ENCODE results near the gene AMPH. TPM values are rescaled to one million over a fixed set of nuclear protein-coding genes. Genes with fewer than 3 reads are reported as not detected.

The AMPH gene
- 10.7 TPM for total RNA-seq

GRCh38 chr7:38630720-38631673 is at the start of gene AMPH:
Gene AMPH (minus strand): TSS chr7:38631373. CDS start chr7:38631351, 22 bp downstream.
- DNase-seq = peak; percentile 81

DNA sequence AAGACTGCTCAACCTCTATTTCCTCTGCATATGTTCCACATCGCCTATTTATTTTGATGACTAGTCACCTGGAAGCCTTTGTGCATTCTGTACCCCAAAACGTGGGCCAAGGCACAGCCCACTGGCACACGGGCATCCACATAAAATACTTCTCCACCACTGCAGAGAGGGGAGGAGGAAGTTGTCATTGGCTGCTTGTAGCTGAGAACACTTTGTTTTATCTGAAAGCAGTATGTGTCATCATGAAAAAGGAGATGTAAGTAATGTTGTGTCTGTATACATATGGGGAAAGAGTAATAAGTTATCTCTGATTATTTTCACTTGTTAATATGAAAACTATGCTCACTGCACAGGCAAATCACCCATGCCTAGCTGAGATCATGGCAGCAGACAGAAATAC is 48.2 kb upstream of the AMPH start:
- DNase-seq = no peak

GRCh38 chr7:38678698-38679054 is 47.5 kb upstream of the AMPH start:
- no peak for DNase-seq

DNA sequence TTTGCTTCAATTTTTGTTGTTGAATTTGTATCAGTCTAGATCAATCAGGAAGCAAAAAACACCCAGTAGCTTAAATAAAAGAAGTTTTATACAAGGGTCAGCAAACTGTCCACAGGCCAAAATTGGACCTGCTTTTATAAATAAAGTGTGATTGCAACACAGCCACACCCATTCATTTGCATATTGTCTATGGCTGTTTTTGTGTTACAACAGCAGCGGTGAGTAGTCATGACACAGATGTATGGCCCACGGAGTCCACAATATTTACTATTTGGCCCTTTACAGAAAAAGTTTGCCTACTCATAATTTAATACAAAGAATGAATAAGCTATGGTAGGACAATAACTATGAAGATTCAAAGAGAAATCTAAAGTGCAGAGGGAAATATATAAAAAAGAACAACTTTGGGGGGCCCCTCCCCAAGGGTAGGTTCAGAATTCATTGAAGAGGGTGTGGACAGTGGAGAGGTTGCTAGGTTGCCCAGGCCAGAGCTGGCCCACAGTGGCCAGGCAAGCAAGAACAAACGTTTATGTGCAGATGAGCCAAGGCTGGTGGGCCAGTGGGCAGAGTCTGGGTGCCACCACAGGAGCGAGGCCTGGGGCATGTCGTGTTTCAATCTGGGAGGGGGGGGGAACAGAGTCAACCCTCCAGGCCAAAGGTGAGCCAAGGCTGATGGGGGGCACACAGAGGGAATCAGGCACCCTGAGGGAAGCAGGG is 47.0 kb upstream of the AMPH start:
- no peak for DNase-seq

DNA sequence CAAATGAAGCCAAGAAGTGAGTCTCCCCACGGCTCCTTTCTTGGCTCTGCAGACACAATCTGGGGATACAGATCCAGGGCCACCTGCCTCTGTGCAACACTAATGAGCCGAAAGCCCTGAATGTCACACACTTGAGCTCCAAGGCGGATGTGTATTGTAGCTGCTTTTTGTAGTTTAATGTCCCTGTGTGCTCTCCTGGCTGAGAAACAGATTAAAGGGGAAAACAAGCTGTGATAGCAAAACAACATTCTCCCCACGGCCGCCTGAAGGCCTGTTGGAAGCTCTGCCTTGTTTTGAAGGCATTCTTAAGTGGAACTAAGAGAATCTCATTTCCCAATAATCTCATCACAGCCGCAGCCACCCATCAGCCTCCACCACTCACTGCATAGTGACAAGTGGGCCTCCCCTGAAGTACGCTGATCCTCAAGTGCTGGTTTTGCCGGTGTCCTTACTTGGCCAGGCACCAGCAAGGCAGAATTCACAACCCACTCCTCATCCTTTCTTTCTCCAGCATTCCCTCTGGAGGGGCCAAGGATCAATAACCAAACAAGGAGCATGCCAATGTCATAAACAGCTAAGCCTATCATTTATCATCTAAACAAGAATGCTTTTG is 44.4 kb upstream of the AMPH start:
- DNase-seq = peak; percentile 39

DNA sequence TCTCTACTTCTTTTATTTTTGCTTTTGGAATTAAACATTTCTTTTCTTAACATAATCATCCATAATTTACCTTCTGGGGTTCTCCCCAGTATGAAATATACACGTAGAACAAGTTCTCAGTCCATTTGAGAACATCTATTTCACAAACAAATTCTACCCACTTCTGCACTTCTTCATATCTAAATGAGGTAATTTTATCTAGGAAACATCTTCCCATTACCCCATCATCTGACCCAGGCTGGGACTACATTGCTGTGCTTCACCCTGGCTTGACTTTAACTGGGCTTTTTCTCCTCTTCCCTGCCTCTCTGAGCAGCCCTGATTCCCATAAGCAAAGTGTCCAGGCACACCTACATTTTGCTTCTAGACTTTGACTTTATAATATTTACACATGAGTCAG is 43.3 kb upstream of the AMPH start:
- no peak for DNase-seq

DNA sequence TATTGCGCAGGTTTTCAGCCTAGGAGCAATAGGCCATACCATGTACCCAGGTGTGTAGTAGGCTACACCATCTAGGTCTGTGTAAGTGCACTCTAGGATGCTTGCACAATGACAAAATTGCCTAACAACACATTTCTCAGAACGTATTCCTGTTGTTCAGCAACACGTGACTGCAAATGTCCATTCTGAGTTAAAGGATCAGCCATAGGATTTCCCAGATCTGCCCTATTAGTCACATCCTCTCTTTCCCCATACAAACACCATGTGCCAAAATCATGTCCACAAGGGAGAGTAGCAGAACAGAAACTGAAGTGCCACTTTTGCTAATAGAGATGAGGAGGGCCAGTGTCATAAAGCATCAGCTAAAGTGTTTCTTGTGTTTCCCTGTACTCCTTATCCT is 42.6 kb upstream of the AMPH start:
- no peak for DNase-seq

DNA sequence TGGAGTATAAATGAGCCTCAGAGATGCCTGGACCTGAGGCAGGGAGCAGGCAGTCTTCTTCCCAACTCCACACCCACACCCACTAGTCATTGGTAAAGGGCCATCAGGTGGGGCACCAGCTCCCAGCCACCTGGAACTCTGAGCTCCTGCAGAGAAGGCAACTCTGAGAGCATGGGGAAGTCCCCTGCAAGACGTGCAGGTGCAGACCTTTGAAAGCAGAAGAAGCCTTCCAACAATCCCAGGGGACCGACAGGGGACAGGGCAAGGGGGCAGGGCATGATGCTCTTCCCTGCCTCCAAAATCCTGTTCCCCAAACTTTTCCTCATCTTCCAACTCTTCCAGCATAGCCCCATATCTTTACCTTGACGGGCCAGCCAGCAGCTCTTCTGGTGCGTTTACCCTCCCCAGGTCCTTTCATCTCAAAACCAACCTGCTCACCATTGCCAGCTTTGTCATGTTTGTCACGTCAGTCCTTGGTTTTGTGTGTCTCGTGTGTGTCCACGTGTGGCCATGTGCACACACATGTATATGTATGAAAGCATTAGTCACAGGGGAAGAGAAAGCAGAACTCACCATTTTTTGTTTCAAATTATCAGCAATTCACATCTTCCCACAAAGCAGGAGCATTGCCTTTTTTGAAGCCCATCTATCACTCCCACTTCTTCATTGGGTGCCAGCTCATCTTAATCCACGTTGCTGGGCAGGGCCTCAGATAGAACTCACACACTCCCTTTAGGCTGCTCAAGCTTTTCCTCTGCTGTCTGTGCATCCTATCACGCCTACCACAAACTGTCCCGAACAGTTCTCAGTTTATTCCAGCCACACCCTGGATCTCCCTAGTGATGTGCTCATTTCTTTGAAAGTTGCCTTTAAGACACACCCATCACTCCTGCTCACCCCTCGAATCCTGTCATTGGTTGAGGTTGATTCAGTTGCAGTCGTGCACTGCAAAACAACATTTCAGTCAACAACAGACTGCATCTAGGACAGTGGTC is 41.0 kb upstream of the AMPH start:
- DNase-seq = no peak

DNA sequence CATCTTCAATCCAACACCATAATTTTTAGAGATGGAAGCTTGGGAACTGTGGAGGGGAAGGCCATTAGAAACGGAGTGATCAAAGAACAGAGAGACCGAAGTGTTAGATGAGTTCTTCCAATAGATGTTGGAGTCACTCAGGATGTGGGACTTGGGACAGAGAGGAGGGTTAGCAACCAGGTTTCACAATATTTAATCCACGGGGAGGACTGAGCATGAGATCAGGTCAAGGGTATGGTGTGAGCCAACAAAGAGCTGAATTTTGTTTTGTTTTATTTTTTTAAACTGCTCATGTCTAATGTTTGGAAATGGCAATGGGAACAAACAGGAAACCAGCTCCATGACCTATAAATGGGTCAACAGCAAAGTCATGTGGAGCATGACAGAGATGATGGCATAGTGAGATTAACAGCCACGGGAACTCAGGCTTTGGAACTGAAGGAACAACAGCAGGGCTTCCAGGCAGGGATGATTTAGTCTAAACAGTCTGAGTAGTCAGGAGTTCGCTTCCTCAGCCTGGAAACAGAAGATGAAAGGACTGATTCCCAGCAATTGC is 38.9 kb upstream of the AMPH start:
- DNase-seq = no peak

DNA sequence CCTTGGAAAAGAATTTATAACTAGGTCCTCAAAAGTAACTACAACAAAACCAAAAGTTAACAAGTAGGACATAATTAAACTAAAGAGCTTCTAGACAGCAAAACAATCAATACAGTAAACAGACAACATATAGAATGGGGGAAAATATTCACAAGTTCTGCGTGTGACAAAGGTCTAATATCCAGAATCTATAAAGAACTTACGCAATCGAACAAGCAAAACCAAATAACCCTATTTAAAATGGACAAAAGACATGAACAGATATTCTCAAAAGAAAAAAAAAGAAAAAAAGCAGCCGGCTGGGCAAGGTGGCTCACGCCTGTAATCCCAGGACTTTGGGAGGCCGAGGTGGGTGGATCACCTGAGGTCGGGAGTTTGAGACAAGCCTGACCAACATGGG is 33.8 kb upstream of the AMPH start:
- no peak for DNase-seq

GRCh38 chr7:38660427-38661099 is 29.4 kb upstream of the AMPH start:
- peak; percentile 15 for DNase-seq

DNA sequence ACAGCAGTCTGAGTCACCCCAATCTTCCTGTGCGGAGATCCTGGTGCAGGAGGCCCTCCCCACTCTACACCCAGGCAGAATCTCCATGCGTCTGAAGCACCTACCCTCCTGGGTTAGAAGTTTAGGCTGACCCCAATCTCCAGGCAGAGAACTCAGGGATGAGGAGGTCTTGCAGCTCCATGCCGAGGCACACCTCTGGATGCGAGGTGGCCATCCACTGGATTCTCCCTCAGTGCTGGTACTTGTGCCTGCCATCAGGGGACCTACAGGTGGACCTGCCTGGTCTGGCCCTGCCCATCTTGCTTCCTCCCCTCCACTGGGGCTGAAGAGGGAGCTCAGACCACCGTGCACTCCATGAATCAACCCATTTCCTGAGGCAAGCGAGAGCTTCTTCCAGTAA is 28.8 kb upstream of the AMPH start:
- no peak for DNase-seq

DNA sequence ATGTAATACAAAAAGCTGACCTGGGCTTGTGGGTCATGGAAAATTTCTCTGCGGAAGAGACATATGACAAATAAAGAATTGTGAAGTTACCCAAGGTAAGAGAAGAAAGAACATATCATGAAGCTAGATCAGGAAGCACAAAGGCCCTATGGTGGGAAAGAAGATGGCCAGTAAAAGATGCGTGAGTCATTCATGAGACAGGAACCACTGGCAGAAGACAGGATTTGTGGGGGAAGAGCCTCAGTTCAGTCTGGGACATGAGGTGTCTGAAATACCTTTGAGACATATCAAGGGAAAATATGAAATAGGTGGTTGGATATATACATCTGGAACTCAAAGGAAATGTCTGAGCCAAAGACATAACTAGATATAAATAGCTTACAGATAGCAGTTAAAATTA is 27.7 kb upstream of the AMPH start:
- no peak for DNase-seq

DNA sequence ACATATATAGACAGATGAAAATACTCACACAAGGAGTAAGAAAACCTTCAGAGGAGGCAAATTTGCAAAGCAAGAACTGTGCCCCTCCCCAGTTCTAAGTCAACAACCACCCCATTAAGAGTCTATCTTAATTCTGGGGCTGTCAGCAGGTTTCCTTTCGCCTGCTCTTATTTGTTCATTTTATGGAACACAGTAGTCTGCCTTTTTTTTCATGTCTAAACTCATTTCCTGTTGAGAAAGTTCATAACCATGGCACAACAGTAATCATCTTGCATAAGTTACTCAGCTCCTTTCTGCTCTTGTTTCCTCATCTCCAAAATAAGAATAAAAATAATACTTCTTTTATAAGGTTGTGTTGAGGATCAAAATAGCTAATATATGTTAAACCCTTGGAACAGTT is 25.8 kb upstream of the AMPH start:
- no peak for DNase-seq

- DNase-seq = no peak
Measured at GRCh38 chr7:38655833-38656774, 24.9 kb upstream of the AMPH start.

GRCh38 chr7:38637957-38638356 is 6.8 kb upstream of the AMPH start:
- DNase-seq = no peak

- no peak for DNase-seq
Measured at GRCh38 chr7:38632411-38632810, 1.2 kb upstream of the AMPH start.

GRCh38 chr7:38629651-38630510 is 1.3 kb downstream of the AMPH start:
- peak; percentile 33 for DNase-seq

Measured in tongue (tissue), 2 donors.